GM20000 (cell line): ENCODE measurements around the gene NOL8.

Source experiments
- DNase-seq: peaks from one replicate; pipeline ENCODE4 v3.0.0; 2012; ENCODE audit warnings: low spot score
- TF ChIP-seq, protein P1 (sequence below): IDR thresholded peaks from 2 replicates; pipeline ENCODE4 v1.5.1; 2012; ENCODE audit warnings: mild to moderate bottlenecking, control low read depth; ENCODE audit errors: extremely low read depth, missing control alignments

The NOL8 gene

GRCh38 chr9:92290785-92291429 is 34.2 kb downstream of the NOL8 start:
- DNase-seq: no peak
- TF ChIP-seq, protein P1, sequence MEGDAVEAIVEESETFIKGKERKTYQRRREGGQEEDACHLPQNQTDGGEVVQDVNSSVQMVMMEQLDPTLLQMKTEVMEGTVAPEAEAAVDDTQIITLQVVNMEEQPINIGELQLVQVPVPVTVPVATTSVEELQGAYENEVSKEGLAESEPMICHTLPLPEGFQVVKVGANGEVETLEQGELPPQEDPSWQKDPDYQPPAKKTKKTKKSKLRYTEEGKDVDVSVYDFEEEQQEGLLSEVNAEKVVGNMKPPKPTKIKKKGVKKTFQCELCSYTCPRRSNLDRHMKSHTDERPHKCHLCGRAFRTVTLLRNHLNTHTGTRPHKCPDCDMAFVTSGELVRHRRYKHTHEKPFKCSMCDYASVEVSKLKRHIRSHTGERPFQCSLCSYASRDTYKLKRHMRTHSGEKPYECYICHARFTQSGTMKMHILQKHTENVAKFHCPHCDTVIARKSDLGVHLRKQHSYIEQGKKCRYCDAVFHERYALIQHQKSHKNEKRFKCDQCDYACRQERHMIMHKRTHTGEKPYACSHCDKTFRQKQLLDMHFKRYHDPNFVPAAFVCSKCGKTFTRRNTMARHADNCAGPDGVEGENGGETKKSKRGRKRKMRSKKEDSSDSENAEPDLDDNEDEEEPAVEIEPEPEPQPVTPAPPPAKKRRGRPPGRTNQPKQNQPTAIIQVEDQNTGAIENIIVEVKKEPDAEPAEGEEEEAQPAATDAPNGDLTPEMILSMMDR: no peak

DNA sequence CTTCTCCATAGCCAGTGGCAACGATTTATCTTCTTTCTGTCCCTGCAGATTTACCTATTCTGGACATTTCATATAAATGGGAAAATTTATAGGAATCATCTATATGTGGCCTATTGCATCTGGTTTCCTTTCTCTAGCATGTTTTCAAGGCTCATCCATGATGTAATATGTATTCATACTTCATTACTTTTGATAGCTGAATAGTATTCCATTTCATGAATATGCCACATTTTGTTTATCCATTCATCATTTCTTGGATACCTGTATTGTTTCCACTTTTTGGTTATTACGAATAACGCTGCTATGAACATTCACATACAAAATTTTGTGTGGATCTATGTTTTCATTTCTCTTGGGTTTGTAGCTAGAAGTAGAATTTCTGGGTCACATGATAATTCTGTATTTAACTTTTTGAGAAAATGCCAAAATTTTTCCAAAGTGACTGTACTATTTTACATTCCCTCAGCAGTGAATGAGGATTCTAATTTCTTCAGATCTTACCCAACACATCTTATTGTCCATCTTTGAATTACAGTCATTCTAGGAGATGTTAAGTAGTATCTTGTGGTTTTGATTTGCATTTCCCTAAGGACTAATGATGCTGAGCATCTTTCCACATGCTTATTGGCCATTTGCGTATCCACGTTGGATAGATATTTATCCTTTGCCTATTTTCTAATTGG is 35.3 kb downstream of the NOL8 start:
- TF ChIP-seq, protein P1: no peak
- no peak for DNase-seq

DNA sequence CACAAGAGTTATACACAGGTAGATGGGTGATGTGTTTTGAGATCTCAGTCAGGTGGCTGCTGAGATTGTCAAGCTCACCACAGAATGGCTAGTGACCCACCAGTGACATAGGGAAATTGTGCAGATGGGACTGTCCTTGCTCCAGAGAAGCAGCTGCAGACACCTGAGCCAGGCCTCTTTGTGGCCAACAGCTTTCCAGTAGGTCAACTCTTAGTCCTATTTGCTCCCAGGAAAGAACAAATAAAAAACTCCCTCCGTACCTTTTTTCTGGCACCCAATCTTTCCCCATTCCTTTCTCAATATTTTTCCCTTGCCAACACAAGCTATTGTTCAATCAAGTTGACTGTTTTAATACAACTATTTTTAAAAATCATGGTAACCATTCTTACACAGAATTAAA is 45.8 kb downstream of the NOL8 start:
- no peak for DNase-seq
- TF ChIP-seq, protein P1: no peak

GRCh38 chr9:92278110-92278509 is 47.0 kb downstream of the NOL8 start:
- TF ChIP-seq, protein P1: no peak
- no peak for DNase-seq

- TF ChIP-seq, protein P1: no peak
Measured at GRCh38 chr9:92276331-92277032, 48.7 kb downstream of the NOL8 start.

GRCh38 chr9:92275541-92275940 is 49.6 kb downstream of the NOL8 start:
- DNase-seq: no peak
- TF ChIP-seq, protein P1: no peak

More at GRCh38 chr9:92276331-92277032, 48.7 kb downstream of the NOL8 start:
- DNase-seq: no peak

DNA sequence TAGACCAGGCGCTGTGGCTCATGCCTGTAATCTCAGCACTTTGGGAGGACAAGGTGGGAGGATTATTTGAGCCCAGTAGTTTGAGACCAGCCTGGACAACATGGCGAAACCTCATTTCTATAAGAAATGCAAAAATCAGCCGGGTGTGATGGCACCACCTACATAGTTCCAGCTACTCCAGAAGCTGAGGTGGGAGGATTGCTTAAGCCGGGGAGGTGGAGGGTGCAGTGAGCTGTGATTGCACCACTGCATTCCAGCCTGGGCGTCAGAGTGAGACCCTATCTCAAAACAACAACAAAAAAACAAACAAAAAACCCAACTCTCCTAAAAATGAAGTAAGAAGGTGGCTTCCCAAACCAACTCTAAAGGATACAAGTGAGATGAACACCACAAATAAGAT is 54.6 kb downstream of the NOL8 start:
- TF ChIP-seq, protein P1: no peak
- DNase-seq: no peak
